BE2C (cell line): ENCODE measurements around the gene TNKS1BP1.

Source experiments
- DNase-seq: peaks from one replicate; pipeline ENCODE4 v3.0.0-alpha.2; 2020
- H3K27me3 ChIP-seq: fragments of 250-450 bp; sonication (Bioruptor Pico); 2 replicates; pipeline ENCODE4 v1.5.1; 2020; ENCODE audit warnings: mild to moderate bottlenecking
- H3K36me3 ChIP-seq: fragments of 250-450 bp; sonication (Bioruptor Pico); 2 replicates; pipeline ENCODE4 v1.5.1; 2020; ENCODE audit warnings: mild to moderate bottlenecking
- H3K4me1 ChIP-seq: fragments of 250-450 bp; sonication (Bioruptor Pico); 2 replicates; pipeline ENCODE4 v1.5.1; 2020
- H3K4me3 ChIP-seq: 2 replicates; pipeline ENCODE4 v1.5.1; 2011; ENCODE audit warnings: low read depth, low read length
- H3K9me3 ChIP-seq: fragments of 250-450 bp; sonication (Bioruptor Pico); 2 replicates; pipeline ENCODE4 v1.5.1; 2020
- TF ChIP-seq, protein P1 (sequence below): IDR thresholded peaks from 2 replicates; pipeline ENCODE4 v1.5.1; 2012; ENCODE audit warnings: mild to moderate bottlenecking, low read depth, low read length

TNKS1BP1 gene

DNA sequence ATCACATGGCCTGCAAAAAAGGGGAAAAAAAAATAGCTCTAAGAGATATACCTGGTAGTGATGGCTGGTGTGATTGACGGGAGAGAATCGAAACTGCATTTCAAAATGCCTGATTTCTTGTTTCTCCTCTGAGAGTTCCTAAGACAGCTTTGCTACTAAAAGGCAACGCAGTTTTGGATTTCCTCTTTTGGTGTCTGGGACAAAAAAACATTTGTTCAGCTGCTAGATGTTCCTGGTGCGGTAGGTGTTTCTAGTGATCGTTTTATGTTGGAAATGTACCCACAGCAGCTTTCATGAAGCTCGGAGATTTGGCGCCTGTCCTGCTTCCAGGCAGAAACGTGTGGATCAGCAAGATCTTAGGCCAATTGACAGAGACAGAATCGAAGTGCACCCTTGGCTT is 31.5 kb upstream of the TNKS1BP1 start:
- DNase-seq, result no peak
- TF ChIP-seq, protein P1, sequence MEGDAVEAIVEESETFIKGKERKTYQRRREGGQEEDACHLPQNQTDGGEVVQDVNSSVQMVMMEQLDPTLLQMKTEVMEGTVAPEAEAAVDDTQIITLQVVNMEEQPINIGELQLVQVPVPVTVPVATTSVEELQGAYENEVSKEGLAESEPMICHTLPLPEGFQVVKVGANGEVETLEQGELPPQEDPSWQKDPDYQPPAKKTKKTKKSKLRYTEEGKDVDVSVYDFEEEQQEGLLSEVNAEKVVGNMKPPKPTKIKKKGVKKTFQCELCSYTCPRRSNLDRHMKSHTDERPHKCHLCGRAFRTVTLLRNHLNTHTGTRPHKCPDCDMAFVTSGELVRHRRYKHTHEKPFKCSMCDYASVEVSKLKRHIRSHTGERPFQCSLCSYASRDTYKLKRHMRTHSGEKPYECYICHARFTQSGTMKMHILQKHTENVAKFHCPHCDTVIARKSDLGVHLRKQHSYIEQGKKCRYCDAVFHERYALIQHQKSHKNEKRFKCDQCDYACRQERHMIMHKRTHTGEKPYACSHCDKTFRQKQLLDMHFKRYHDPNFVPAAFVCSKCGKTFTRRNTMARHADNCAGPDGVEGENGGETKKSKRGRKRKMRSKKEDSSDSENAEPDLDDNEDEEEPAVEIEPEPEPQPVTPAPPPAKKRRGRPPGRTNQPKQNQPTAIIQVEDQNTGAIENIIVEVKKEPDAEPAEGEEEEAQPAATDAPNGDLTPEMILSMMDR, result no peak
- H3K27me3 ChIP-seq, result no peaks in the 10 kb centered on the region
- H3K4me1 ChIP-seq, result no peaks in the 10 kb centered on the region
- H3K36me3 ChIP-seq, result no peaks in the 10 kb centered on the region
- no peaks in the 10 kb centered on the region for H3K9me3 ChIP-seq
- no peak overlapping the region for H3K4me3 ChIP-seq

- no peaks in the 10 kb centered on the region for H3K27me3 ChIP-seq
- no peaks in the 10 kb centered on the region for H3K36me3 ChIP-seq
- TF ChIP-seq, protein P1, result no peak
- H3K9me3 ChIP-seq, result no peaks in the 10 kb centered on the region
- no peak for DNase-seq
- H3K4me1 ChIP-seq, result no peaks in the 10 kb centered on the region
- H3K4me3 ChIP-seq, result no peak overlapping the region
Measured at GRCh38 chr11:57354699-57355098, 29.9 kb upstream of the TNKS1BP1 start.

DNA sequence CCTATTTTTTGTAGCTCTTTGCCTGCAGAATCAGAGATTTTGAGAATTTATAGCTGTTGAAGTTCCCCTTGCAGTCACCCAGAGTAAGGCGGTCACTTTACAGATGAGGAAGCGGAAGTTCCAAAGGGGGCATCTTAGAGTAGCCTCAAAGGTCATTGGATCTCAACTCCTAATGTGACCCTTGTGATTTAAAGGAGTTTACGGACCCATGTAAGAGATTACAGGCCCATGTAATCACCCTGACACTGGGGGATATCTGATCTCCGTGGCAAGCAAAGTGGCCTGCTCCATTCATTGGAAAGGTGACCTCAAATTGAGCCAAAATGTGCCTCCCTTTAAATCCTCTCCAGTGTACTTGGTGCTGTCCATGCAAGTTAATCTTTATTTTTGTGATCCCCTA is 29.1 kb upstream of the TNKS1BP1 start:
- no peaks in the 10 kb centered on the region for H3K9me3 ChIP-seq
- no peaks in the 10 kb centered on the region for H3K36me3 ChIP-seq
- H3K27me3 ChIP-seq, result no peaks in the 10 kb centered on the region
- no peak overlapping the region for H3K4me3 ChIP-seq
- TF ChIP-seq, protein P1, result no peak
- no peak for DNase-seq
- H3K4me1 ChIP-seq, result no peaks in the 10 kb centered on the region

- no peak for DNase-seq
- Histone ChIP-seq H3K4me1 (no peaks in the 10 kb centered on the region), H3K36me3 (no peaks in the 10 kb centered on the region), H3K27me3 (no peaks in the 10 kb centered on the region), H3K9me3 (no peaks in the 10 kb centered on the region), H3K4me3 (no peak overlapping the region)
- TF ChIP-seq, protein P1, result no peak
Measured at GRCh38 chr11:57353446-57353845, 28.7 kb upstream of the TNKS1BP1 start.

GRCh38 chr11:57353036-57353435 is 28.3 kb upstream of the TNKS1BP1 start:
- Histone ChIP-seq H3K36me3 (no peaks in the 10 kb centered on the region), H3K4me3 (no peak overlapping the region), H3K27me3 (no peaks in the 10 kb centered on the region), H3K9me3 (no peaks in the 10 kb centered on the region), H3K4me1 (no peaks in the 10 kb centered on the region)
- no peak for DNase-seq
- TF ChIP-seq, protein P1, result no peak

- Histone ChIP-seq H3K9me3 (no peaks in the 10 kb centered on the region), H3K4me1 (peaks cover 3% of the 10 kb centered on the region; the same call in 1 of the 2 replicates), H3K27me3 (no peaks in the 10 kb centered on the region), H3K36me3 (no peaks in the 10 kb centered on the region), H3K4me3 (no peak overlapping the region; the same call in 1 of the 2 replicates)
- DNase-seq, result peak; percentile 68
- TF ChIP-seq, protein P1, result peak; percentile 72
Measured at GRCh38 chr11:57349491-57350274, 24.9 kb upstream of the TNKS1BP1 start.
